D721Med (cell line): ENCODE measurements around the gene PLPP7.

ENCODE experiments used
- DNase-seq: peaks from one replicate; pipeline ENCODE4 v3.0.0; 2011; ENCODE audit warnings: low spot score; ENCODE audit not compliant: insufficient read length
- FAIRE-seq: peaks from 2 replicates; lab custom pipeline; 2011; peaks lifted over from hg19 to GRCh38; lab: Jason Lieb, UNC
- TF ChIP-seq, protein P1 (sequence below): IDR thresholded peaks from 2 replicates; pipeline ENCODE4 v1.5.1; 2012; ENCODE audit warnings: mild to moderate bottlenecking, control low read depth; ENCODE audit not compliant: insufficient read depth; ENCODE audit errors: missing control alignments

PLPP7 gene

GRCh38 chr9:131279196-131279862 lies 10.2 kb upstream of the PLPP7 start:
- TF ChIP-seq, protein P1, sequence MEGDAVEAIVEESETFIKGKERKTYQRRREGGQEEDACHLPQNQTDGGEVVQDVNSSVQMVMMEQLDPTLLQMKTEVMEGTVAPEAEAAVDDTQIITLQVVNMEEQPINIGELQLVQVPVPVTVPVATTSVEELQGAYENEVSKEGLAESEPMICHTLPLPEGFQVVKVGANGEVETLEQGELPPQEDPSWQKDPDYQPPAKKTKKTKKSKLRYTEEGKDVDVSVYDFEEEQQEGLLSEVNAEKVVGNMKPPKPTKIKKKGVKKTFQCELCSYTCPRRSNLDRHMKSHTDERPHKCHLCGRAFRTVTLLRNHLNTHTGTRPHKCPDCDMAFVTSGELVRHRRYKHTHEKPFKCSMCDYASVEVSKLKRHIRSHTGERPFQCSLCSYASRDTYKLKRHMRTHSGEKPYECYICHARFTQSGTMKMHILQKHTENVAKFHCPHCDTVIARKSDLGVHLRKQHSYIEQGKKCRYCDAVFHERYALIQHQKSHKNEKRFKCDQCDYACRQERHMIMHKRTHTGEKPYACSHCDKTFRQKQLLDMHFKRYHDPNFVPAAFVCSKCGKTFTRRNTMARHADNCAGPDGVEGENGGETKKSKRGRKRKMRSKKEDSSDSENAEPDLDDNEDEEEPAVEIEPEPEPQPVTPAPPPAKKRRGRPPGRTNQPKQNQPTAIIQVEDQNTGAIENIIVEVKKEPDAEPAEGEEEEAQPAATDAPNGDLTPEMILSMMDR = no peak

GRCh38 chr9:131279863-131280570 lies 9.5 kb upstream of the PLPP7 start:
- FAIRE-seq = no peak
- TF ChIP-seq, protein P1 = no peak

More at GRCh38 chr9:131279196-131279862, 10.2 kb upstream of the PLPP7 start:
- no peak for DNase-seq
- no peak for FAIRE-seq

DNA sequence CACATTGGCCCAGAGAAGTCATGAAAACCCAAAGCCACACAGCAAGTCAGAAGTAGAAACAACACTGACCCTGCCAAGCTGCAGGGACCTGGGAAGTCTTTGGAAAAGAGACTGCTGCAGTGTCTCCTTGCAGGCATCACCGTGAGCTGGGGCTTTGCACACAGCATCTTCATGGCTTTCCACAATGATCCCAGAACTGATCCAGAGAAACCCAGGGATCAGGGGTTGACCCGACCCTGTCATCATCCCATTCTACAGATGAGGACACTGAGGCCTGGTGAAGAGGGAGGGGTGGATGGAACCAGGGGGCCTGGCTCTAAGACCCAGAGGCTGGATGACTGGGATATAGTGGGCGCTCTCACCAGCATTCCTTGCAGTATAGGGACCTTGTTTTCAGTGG lies 8.9 kb upstream of the PLPP7 start:
- FAIRE-seq (no peak), DNase-seq (no peak)
- TF ChIP-seq, protein P1 = no peak

More at GRCh38 chr9:131279863-131280570, 9.5 kb upstream of the PLPP7 start:
- no peak for DNase-seq

GRCh38 chr9:131281119-131281965 lies 8.2 kb upstream of the PLPP7 start:
- FAIRE-seq = no peak
- TF ChIP-seq, protein P1 = no peak
- no peak for DNase-seq

DNA sequence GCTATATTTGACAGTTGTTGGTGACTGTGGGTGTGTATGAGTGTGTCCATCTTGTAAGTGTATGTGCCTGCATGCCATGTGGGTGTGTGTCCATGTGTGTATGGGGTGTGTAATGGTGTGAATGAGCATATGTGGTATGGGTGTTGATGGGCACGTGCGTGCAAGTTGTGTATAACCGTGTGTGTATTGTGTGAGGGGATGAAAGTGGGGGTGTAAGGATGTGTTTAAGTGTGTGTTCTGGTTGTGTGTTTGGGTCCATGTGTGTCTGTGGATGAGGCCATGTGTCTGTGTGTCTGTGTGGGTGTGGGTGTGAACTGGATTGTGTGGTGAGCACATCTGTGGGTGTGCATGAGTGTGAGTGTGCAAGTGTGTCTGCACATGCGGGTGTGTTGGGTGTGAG lies 7.3 kb upstream of the PLPP7 start:
- TF ChIP-seq, protein P1 = no peak
- DNase-seq (no peak), FAIRE-seq (no peak)

GRCh38 chr9:131282688-131283422 lies 6.7 kb upstream of the PLPP7 start:
- FAIRE-seq = no peak
- DNase-seq = no peak
- TF ChIP-seq, protein P1 = no peak
